GM18861 (cell line): ENCODE data around the gene SAMD4A.

Experiments
- ATAC-seq: cut with Tn5 transposase; IDR thresholded peaks from one replicate; pipeline ENCODE4 v1.9.1; 2021; ENCODE audit not compliant: unreplicated experiment

Gene SAMD4A

GRCh38 chr14:54815016-54815415, 248.1 kb downstream of the SAMD4A start:
- ATAC-seq = no peak

GRCh38 chr14:54815515-54815914, 248.6 kb downstream of the SAMD4A start:
- ATAC-seq = no peak

DNA sequence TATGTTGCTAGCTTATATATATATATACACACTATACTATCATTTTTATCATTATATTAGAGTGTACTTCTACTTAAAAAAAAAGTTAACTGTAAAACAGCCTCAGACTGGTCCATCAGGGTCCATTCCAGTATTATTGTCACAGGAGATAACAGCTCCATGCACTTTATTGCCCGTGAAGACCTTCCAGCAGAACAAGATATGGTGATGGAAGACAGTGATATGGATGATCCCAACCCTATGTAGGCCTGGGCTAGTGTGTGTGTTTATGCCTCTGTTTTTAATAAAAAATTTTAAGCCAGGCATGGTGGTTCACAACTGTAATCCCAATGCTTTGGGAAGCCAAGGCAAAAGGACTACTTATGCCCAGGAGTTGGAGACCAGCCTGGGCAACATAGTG, 249.5 kb downstream of the SAMD4A start:
- no peak for ATAC-seq

GRCh38 chr14:54817506-54817905, 250.6 kb downstream of the SAMD4A start:
- ATAC-seq = no peak

DNA sequence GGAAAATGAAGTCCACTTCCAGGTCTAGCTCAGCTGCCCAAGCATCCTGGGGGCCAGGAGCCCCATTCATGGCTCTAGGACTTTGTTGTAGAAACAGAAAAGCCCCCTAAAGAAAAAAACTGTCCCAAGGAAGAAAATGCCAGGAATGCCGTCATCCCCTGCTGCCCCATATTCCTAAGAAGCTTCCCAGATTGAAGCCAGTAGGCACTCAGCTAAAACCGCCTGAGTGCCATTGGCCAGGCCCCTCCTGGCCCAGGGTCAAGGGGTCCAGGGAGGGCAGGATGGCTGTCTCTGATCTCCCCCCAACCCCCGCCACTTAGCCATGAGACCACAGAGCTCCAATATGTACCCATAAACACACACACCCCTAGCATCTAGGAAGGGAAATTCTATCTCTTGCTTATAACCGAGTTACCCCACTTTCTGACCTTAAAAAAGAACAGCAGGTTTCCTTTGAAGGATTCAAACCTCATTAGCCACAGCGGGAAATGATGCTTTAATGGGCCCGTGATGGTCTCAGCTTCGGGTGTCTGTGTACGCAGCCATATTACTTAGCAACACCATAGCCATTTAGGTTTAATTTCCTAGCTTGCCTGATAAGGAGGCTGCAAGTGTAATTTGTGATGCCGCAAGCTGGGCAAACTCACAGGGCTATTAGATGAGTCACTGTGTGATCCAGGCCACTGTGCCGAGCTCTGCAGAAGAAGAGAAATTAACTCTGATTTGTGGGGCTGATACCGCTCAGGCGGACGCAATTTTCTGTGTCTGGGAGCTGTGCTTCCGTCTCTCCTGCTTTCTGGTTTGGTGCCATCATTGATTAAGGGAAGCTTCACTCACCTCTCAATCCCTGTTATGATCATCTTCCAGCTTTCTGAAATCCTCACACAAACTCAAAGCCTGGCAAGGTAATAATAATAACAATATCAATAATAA, 251.5 kb downstream of the SAMD4A start:
- no peak for ATAC-seq

- ATAC-seq = no peak
Measured at GRCh38 chr14:54822685-54823084, 255.8 kb downstream of the SAMD4A start.

DNA sequence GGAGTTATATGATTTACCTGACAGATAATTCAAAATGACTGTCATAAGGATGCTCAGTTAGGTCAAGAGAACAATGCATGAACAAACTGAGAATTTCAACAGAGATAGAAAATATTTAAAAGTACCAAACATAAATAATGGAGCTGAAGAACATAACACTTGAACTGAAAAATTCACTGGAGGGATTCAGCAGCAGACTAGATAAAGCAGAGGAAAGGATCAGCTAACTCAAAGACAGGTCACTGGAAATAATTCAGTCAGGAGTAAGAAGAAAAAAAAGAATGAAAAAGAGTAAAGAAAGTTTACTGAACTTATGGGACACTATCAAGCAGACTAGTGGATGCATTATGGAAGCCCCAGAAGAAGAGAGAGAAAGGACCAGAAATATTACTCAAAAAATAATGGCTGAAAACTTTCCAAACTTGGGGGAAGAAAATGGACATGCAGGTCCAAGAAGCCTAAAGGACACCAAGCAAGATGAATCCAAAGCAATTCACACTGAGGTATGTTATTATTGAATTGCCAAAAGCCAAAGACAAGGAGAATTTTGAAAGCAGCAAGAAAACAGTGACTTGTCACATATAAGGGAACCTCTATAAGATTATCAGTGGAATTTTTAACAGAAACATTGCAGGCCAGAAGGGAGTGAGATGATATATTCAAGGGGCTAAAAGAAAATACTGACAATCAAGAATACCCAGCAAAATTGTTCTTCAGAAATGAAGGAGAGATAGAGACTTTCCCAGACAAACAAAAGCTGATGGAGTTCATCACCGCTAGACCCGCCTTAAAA, 257.0 kb downstream of the SAMD4A start:
- ATAC-seq = no peak

DNA sequence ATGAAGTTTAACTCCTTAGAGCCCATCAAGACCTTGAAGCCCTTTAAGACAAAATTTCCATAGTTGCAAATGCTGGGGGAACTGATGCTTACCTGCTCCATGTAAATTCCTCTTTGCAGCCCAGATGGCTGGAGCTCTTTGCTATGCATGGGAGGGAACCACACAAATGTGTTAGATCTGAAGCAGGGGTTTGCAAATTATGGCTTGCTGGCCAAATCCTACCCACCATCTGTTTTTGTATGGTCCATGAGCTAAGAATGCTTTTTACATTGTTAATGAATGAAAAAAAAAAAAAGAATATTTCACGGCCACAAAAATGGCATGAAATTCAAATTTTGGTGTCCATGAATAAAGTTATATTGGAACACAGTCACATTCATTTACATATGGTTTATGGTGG, 261.1 kb downstream of the SAMD4A start:
- no peak for ATAC-seq

- ATAC-seq = no peak
Measured at GRCh38 chr14:54829486-54830224, 262.7 kb downstream of the SAMD4A start.

DNA sequence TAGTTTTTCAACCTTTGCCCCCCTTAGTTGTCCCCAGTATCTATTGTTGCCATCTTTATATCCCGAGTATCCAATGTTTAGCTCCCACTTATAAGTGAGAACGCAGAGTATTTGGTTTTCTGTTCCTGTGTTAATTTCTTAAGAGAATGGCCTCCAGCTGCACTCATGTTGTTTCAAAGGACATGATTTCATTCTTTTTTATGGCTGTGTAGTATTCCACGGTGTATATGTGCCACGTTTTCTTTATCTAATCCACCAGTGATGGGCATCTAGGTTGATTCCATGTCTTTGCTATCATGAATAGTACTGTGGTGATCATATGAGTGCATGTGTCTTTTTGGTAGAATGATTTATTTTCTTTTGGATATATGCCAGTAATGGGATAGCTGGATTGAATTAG, 263.7 kb downstream of the SAMD4A start:
- no peak for ATAC-seq

DNA sequence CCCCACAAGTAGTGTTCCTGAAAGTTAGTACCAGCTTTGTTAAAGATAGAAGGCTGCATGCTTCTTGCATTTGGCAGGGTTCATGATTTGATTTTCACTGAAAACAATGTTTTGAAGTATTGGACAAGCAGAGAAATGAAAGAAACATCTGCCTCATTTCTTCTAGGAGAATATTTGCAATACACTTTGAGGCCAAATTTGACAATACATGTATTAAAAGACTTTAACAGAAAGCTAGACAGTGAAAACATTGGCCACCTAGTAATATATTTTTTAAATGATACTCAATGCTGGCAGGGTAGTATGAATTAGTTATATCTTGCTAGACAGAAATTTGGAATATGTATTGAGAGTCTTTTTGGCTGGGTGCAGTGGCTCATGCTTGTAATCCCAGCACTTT, 267.2 kb downstream of the SAMD4A start:
- no peak for ATAC-seq

GRCh38 chr14:54834727-54835126, 267.8 kb downstream of the SAMD4A start:
- no peak for ATAC-seq

DNA sequence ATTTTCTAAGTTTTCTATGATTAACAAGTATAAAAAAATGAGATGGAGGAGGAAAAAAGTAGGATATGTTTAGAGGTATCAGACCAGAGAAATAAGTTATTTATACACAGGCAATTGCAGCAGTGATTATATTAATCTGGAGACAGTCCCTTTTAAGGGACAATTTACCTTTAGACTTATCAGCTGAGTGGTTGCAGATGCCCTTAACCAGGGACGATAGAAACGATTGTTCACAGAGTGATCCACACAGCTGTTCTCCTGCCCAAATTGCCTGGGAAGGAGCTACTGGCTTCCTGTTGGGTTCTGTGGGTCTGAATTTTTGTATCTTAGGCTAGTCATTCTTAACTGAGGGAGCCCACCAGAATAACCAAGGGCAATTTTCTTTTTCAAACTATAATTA, 269.3 kb downstream of the SAMD4A start:
- ATAC-seq = no peak

- ATAC-seq = no peak
Measured at GRCh38 chr14:54837508-54838149, 270.7 kb downstream of the SAMD4A start.

DNA sequence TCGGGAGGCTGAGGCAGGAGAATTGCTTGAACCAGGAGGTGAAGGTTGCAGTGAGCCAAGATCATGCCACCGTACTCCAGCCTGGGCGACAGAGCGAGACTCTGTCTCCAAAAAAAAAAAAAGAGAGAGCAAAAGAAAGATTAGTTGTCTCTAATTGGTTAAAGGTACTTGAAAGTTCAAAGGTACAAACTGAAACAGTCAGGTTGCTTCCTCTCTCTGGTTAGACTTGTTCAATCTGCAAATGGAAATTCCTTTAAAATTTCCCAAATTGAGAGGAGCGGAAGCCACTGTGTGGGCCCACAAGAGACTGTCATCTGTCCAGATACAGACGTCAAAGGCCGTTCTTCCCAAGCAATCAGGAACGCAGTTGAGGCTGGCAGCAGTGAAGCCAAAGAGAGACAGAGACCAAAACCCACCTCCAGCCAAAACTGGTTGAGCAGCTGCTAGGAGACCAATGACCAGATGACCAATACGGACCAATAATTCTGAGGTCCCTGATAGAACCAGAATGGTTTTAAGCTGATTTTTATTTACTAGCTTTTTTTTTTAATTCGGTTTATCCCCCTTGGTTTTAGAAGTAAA, 272.1 kb downstream of the SAMD4A start:
- ATAC-seq = no peak

DNA sequence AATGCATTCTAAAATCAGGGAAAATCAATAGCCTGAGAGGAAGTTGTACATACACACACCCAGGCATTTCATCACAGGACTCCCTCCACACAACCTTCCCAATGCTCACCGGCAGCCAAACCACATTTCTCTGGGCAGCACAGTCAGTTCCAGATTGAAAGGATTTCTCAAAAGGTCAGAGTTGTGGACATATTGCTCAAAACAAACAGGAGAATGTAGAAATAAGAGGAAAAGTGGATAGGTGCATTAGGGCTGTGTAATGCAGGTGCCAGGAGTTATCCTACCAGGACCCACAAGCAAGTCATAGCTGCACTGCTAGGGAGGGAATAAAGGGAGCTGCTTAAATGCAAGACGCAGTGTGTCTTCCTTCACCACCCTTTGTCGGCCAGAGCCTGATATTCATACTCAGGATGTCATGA, 272.8 kb downstream of the SAMD4A start:
- ATAC-seq = no peak

DNA sequence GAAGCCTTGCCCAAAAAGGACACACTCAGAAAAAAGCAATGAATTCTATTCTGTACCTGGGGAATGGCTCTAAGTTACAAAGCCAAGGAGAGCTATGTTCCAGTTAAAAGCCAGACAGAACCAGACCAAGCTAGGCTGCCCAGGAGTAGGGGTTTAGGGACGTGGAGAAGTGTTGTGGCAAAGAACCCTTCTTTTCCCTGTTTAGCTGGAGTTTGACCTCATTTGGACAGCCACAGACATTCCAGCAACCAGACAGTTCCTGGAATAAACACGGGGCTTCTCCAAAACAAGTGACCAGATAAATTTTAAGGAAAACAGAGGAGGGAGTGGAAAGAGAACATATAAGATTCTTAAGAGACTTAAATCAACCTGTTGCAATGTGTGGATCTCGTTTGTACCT, 273.4 kb downstream of the SAMD4A start:
- no peak for ATAC-seq

DNA sequence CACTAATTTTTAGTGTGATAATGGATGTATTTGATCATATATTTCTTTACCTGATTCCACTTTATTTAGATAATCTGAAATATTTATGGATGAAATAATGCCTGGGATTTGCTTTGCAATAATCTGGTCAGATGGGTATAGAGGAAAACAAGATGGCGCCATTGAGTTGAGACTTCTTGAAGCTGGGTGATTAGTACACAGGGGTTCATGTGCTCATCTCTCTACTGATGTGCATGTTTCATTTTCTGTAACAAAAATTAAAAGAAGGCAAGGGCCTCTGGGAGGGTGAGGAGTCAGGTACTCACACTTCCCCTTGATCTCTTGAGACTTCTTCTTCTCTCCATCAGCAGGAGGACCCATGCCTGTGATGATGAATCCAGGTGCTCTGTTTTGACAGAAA, 273.9 kb downstream of the SAMD4A start:
- ATAC-seq = no peak
